Measurements from ENCODE around the gene KRT39.

GRCh38 chr17:40995116-40995515 is 28.4 kb upstream of the KRT39 start:
- TF ChIP-seq CTCF (IDR thresholded peaks at IDR 0.05) (no peak), POLR2AphosphoS5 (IDR thresholded peaks at IDR 0.05) (no peak), POLR2A (IDR thresholded peaks at IDR 0.05) (no peak)
